AG09309 (cell line): Measurements from ENCODE around the gene C2CD3.

Experiments used
- DNase-seq: peaks from one replicate; pipeline ENCODE4 v3.0.0-alpha.2; 2010; ENCODE audit warnings: low read depth
- H3K4me3 ChIP-seq: 2 replicates; pipeline ENCODE4 v1.5.1; 2011; ENCODE audit warnings: mild to moderate bottlenecking, low read depth, low read length, moderate library complexity; ENCODE audit not compliant: control insufficient read depth
- CTCF ChIP-seq: IDR thresholded peaks from 2 replicates; pipeline ENCODE4 v1.5.1; 2011; ENCODE audit warnings: mild to moderate bottlenecking, low read depth, low read length, inconsistent platforms; ENCODE audit not compliant: insufficient read depth, control insufficient read depth; ENCODE audit errors: missing control alignments

The C2CD3 gene

GRCh38 chr11:74010306-74011300 is 160.2 kb downstream of the C2CD3 start:
- no peak for TF ChIP-seq CTCF
- no peak for DNase-seq
- no peak overlapping the region for H3K4me3 ChIP-seq

- no peak for DNase-seq
- no peak overlapping the region for H3K4me3 ChIP-seq
- no peak for TF ChIP-seq CTCF
These were observed 161.0 kb downstream of the C2CD3 start for GRCh38 chr11:74009675-74010305.

- H3K4me3 ChIP-seq: no peak overlapping the region
- DNase-seq: no peak
- no peak for TF ChIP-seq CTCF
These were observed 161.6 kb downstream of the C2CD3 start for GRCh38 chr11:74009230-74009547.

- H3K4me3 ChIP-seq: no peak within 1 kb of the TSS
- TF ChIP-seq CTCF: no peak
- DNase-seq: no peak
These were observed 162.2 kb downstream of the C2CD3 start, which contains the start of gene UCP3 for GRCh38 chr11:74008373-74009229. Gene UCP3 (minus strand): TSS chr11:74009085. CDS start chr11:74007042, 2,043 bp downstream.

- TF ChIP-seq CTCF: no peak
- DNase-seq: no peak
- H3K4me3 ChIP-seq: no peak overlapping the region
These were observed 163.0 kb downstream of the C2CD3 start for GRCh38 chr11:74007691-74008372.
